ENCODE measurements around the gene SRSF3.
A peak's percentile ranks its signal among the peaks of the same experiment; 100 is the strongest.
"Not testable (repeated sequence)": the region's sequence is repeated elsewhere in the genome, so short reads cannot be mapped to it uniquely, and the experiment has no call there.

SRSF3 gene

GRCh38 chr6:36598739-36599318 is 4.7 kb downstream of the SRSF3 start:
- Histone ChIP-seq H3K9me3 (ENCODE audit: insufficient read depth, low read depth, low read length) (no peaks in the 10 kb centered on the region), H3K27ac (ENCODE audit: low read length) (no peak overlapping the region), H3K9ac (ENCODE audit: low read depth, low read length) (no peak overlapping the region), H3K4me1 (ENCODE audit: insufficient read depth, low read length) (peaks cover 6% of the 10 kb centered on the region; the same call in 1 of the 2 replicates), H3K4me3 (ENCODE audit: low read length) (peak overlapping the region; percentile 95), H3K36me3 (ENCODE audit: insufficient read depth, low read depth, low read length) (peaks cover 92% of the 10 kb centered on the region), H3K27me3 (ENCODE audit: insufficient read depth, low read length) (no peaks in the 10 kb centered on the region)

GRCh38 chr6:36599791-36600209 is 5.6 kb downstream of the SRSF3 start:
- Histone ChIP-seq H3K9me3 (ENCODE audit: insufficient read depth, low read depth, low read length) (no peaks in the 10 kb centered on the region), H3K4me3 (ENCODE audit: low read length) (peak overlapping the region; percentile 95; the same call in 1 of the 2 replicates)

GRCh38 chr6:36600564-36601146 is 6.5 kb downstream of the SRSF3 start:
- Histone ChIP-seq H3K27ac (ENCODE audit: low read length) (no peak overlapping the region), H3K36me3 (ENCODE audit: insufficient read depth, low read depth, low read length) (peaks cover 98% of the 10 kb centered on the region), H3K4me3 (ENCODE audit: low read length) (peak overlapping the region; percentile 95), H3K9me3 (ENCODE audit: insufficient read depth, low read depth, low read length) (no peaks in the 10 kb centered on the region), H3K27me3 (ENCODE audit: insufficient read depth, low read length) (no peaks in the 10 kb centered on the region), H3K4me1 (ENCODE audit: insufficient read depth, low read length) (peaks cover 6% of the 10 kb centered on the region; the same call in 1 of the 2 replicates), H3K9ac (ENCODE audit: low read depth, low read length) (no peak overlapping the region)

More at GRCh38 chr6:36599791-36600209, 5.6 kb downstream of the SRSF3 start:
- Histone ChIP-seq H3K27me3 (ENCODE audit: insufficient read depth, low read length) (no peaks in the 10 kb centered on the region), H3K9ac (ENCODE audit: low read depth, low read length) (no peak overlapping the region), H3K4me1 (ENCODE audit: insufficient read depth, low read length) (peaks cover 6% of the 10 kb centered on the region; the same call in 1 of the 2 replicates), H3K36me3 (ENCODE audit: insufficient read depth, low read depth, low read length) (peaks cover 98% of the 10 kb centered on the region), H3K27ac (ENCODE audit: low read length) (no peak overlapping the region)

- not testable (repeated sequence) for H3K9me3 ChIP-seq (ENCODE audit: insufficient read depth, low read depth, low read length); H3K4me3 ChIP-seq (ENCODE audit: low read length); H3K9ac ChIP-seq (ENCODE audit: low read depth, low read length); H3K27ac ChIP-seq (ENCODE audit: low read length); H3K4me1 ChIP-seq (ENCODE audit: insufficient read depth, low read length); H3K27me3 ChIP-seq (ENCODE audit: insufficient read depth, low read length)
- peaks cover 100% of the 10 kb centered on the region for H3K36me3 ChIP-seq (ENCODE audit: insufficient read depth, low read depth, low read length)
Observed at GRCh38 chr6:36601818-36602217, 7.7 kb downstream of the SRSF3 start.

GRCh38 chr6:36603222-36604089 is 9.3 kb downstream of the SRSF3 start:
- Histone ChIP-seq H3K27me3 (ENCODE audit: insufficient read depth, low read length) (no peaks in the 10 kb centered on the region), H3K4me3 (ENCODE audit: low read length) (no peak overlapping the region), H3K9me3 (ENCODE audit: insufficient read depth, low read depth, low read length) (no peaks in the 10 kb centered on the region), H3K27ac (ENCODE audit: low read length) (no peak overlapping the region), H3K36me3 (ENCODE audit: insufficient read depth, low read depth, low read length) (peaks cover 100% of the 10 kb centered on the region), H3K4me1 (ENCODE audit: insufficient read depth, low read length) (peaks cover 6% of the 10 kb centered on the region; the same call in 1 of the 2 replicates), H3K9ac (ENCODE audit: low read depth, low read length) (no peak overlapping the region)

- peaks cover under 1% of the 10 kb centered on the region; the same call in 1 of the 2 replicates for H3K4me1 ChIP-seq (ENCODE audit: insufficient read depth, low read length)
- no peak overlapping the region for H3K9ac ChIP-seq (ENCODE audit: low read depth, low read length)
Observed at GRCh38 chr6:36604090-36605060, 10.2 kb downstream of the SRSF3 start.

DNA sequence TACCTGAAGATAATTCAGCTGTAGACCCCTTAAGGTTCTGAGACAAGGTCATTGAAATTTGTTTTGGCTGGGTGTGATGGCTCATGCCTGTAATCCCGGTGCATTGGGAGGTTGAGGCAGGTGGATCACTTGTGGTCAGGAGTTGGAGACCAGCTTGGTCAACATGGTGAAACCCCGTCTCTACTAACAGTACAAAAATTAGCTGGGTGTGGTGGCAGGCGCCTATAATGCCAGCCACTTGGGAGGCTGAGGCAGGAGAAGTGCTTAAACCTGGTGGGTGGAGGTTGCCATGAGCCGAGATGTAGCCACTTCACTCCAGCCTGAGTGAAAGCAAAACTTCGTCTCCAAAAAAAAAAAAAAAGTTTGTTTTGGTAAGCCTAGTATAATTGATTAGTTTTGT is 11.0 kb downstream of the SRSF3 start:
- H3K9ac ChIP-seq (ENCODE audit: low read depth, low read length) = no peak overlapping the region
- peaks cover 98% of the 10 kb centered on the region for H3K36me3 ChIP-seq (ENCODE audit: insufficient read depth, low read depth, low read length)
- no peak overlapping the region for H3K4me3 ChIP-seq (ENCODE audit: low read length)
- H3K4me1 ChIP-seq (ENCODE audit: insufficient read depth, low read length) = no peaks in the 10 kb centered on the region
- H3K27ac ChIP-seq (ENCODE audit: low read length) = no peak overlapping the region
- no peaks in the 10 kb centered on the region for H3K27me3 ChIP-seq (ENCODE audit: insufficient read depth, low read length)
- no peaks in the 10 kb centered on the region for H3K9me3 ChIP-seq (ENCODE audit: insufficient read depth, low read depth, low read length)

More at GRCh38 chr6:36604090-36605060, 10.2 kb downstream of the SRSF3 start:
- Histone ChIP-seq H3K36me3 (ENCODE audit: insufficient read depth, low read depth, low read length) (peaks cover 100% of the 10 kb centered on the region), H3K9me3 (ENCODE audit: insufficient read depth, low read depth, low read length) (no peaks in the 10 kb centered on the region), H3K27ac (ENCODE audit: low read length) (no peak overlapping the region), H3K27me3 (ENCODE audit: insufficient read depth, low read length) (no peaks in the 10 kb centered on the region), H3K4me3 (ENCODE audit: low read length) (no peak overlapping the region)

DNA sequence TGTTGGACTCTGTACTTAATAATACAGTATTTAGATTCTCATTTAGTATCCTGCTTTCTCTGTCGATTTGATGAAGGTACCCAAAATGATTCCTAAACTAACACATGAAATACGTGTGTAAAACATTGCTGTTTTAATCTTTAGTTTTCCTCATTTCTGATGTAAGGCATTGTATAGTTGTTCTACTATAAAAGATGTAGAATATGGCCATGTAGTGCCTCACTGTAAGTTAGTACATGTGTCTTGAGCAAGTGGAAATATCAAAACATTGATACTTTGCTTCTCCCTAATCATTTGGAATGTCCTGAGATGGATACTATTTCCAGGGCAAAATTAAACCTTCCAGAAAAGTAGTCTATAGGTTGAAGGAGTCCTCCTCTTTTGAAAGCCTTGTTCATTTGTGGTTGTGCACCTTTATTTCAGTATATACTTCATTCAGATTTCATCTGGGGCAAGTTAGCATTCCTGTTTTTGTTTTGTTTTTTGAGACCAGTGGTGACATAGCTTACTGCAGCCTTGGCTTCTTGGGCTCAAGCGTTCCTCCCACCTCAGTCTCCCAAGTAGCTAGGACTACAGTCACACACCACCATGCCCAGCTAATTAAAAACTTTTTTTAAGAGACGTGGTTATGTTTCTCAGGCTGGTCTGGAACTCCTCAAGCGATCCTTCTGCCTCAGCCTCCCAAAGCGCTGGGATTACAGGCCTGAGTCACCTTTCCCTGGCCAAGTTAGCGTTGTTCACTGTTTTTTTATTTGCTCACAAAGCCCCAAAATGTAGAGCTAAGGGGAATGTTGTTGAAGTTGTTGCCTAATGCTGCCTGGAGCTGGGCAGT is 11.6 kb downstream of the SRSF3 start:
- no peaks in the 10 kb centered on the region for H3K4me1 ChIP-seq (ENCODE audit: insufficient read depth, low read length)
- H3K27me3 ChIP-seq (ENCODE audit: insufficient read depth, low read length) = no peaks in the 10 kb centered on the region
- H3K36me3 ChIP-seq (ENCODE audit: insufficient read depth, low read depth, low read length) = peaks cover 98% of the 10 kb centered on the region
- no peak overlapping the region for H3K4me3 ChIP-seq (ENCODE audit: low read length)
- H3K9me3 ChIP-seq (ENCODE audit: insufficient read depth, low read depth, low read length) = no peaks in the 10 kb centered on the region
- no peak overlapping the region for H3K27ac ChIP-seq (ENCODE audit: low read length)
- no peak overlapping the region for H3K9ac ChIP-seq (ENCODE audit: low read depth, low read length)

DNA sequence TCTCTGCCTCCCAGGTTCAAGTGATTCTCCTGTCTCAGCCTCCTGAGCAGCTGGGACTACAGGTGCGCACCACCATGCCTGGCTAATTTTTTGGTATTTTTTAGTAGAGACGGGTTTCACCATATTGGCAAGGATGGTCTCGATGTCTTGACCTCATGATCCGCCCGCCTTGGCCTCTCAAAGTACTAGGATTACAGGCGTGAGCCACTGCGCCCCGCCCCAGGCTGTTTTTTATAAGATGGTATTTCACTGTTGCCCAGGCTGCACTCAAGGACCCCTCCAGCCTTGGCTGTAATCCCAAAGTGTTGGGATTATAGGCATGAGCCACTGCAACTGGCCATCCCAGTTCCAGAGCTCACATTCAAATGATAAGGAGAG is 13.1 kb downstream of the SRSF3 start:
- H3K4me1 ChIP-seq (ENCODE audit: insufficient read depth, low read length); H3K27me3 ChIP-seq (ENCODE audit: insufficient read depth, low read length); H3K27ac ChIP-seq (ENCODE audit: low read length); H3K4me3 ChIP-seq (ENCODE audit: low read length); H3K9ac ChIP-seq (ENCODE audit: low read depth, low read length); H3K9me3 ChIP-seq (ENCODE audit: insufficient read depth, low read depth, low read length): not testable (repeated sequence)
- peaks cover 98% of the 10 kb centered on the region for H3K36me3 ChIP-seq (ENCODE audit: insufficient read depth, low read depth, low read length)

GRCh38 chr6:36607683-36608386 is 13.7 kb downstream of the SRSF3 start:
- Histone ChIP-seq H3K36me3 (ENCODE audit: insufficient read depth, low read depth, low read length) (peaks cover 98% of the 10 kb centered on the region), H3K4me1 (ENCODE audit: insufficient read depth, low read length) (no peaks in the 10 kb centered on the region), H3K9me3 (ENCODE audit: insufficient read depth, low read depth, low read length) (no peaks in the 10 kb centered on the region), H3K9ac (ENCODE audit: low read depth, low read length) (no peak overlapping the region), H3K27me3 (ENCODE audit: insufficient read depth, low read length) (no peaks in the 10 kb centered on the region), H3K27ac (ENCODE audit: low read length) (no peak overlapping the region), H3K4me3 (ENCODE audit: low read length) (no peak overlapping the region)
